Erythroblast (primary cell): ENCODE data around the gene FRMD5.
"Not testable (repeated sequence)": the region's sequence is repeated elsewhere in the genome, so short reads cannot be mapped to it uniquely, and the experiment has no call there.

Experiments
- GATA1 ChIP-seq: IDR thresholded peaks from 2 replicates; pipeline ENCODE4 v1.6.1; 2011; ENCODE audit warnings: low read depth, mild to moderate bottlenecking, control low read depth, low read length, moderate library complexity
- POLR2A ChIP-seq: IDR thresholded peaks from 2 replicates; pipeline ENCODE4 v1.6.1; 2011; ENCODE audit warnings: mild to moderate bottlenecking, low read length

GRCh38 chr15:43832485-43832884 lies 362.6 kb downstream of the FRMD5 start:
- not testable (repeated sequence) for TF ChIP-seq POLR2A, GATA1
